GM12801 (cell line): ENCODE data around the gene ERC1.

Source experiments
- TF ChIP-seq, protein P1 (sequence below): IDR thresholded peaks from one replicate; pipeline ENCODE4 v1.5.1; 2011; ENCODE audit warnings: control low read depth; ENCODE audit not compliant: insufficient read length; ENCODE audit errors: extremely low read depth

The ERC1 gene

DNA sequence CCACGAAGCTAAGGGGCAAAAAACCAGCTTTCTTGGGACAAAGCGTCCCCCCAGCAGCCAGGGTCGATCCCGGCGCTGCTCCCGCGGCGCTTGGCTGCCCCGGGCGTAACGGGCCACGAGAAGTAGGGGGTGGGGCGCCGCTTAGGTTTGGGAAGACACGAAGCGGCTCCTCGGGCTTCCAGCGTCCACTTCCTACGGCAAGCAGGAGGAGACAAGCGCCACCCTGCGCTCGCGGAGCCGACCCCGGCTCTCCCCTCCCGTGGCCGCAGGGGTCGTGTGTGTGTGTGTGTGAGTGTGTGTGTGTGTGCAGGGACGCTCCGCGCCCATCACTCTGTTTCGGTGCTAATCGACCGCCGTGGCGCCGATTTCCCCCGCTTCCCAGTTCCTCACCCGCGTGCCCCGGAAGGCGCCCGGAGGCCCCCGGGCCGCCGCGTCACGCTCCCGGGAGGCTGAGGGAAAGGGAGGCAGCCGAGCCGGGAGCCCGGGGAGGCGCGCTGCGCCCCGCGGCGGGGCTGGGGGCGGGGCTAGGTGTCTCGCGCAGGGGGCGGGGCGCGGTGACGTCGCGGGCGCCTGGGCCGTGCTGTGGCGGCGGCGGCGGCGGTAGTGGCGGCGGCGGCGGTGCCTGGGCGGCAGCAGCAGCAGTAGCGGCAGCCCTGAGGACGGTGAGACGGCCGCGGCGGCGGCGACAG is at the start of gene ERC1:
TSS of gene ERC1 (plus strand) at position 563 of the 689 bp plus-strand sequence. CDS start 36,681 bp downstream, outside the sequence.
- TF ChIP-seq, protein P1, sequence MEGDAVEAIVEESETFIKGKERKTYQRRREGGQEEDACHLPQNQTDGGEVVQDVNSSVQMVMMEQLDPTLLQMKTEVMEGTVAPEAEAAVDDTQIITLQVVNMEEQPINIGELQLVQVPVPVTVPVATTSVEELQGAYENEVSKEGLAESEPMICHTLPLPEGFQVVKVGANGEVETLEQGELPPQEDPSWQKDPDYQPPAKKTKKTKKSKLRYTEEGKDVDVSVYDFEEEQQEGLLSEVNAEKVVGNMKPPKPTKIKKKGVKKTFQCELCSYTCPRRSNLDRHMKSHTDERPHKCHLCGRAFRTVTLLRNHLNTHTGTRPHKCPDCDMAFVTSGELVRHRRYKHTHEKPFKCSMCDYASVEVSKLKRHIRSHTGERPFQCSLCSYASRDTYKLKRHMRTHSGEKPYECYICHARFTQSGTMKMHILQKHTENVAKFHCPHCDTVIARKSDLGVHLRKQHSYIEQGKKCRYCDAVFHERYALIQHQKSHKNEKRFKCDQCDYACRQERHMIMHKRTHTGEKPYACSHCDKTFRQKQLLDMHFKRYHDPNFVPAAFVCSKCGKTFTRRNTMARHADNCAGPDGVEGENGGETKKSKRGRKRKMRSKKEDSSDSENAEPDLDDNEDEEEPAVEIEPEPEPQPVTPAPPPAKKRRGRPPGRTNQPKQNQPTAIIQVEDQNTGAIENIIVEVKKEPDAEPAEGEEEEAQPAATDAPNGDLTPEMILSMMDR: no peak

GRCh38 chr12:943051-943450 is 48.0 kb upstream of the ERC1 start:
- TF ChIP-seq, protein P1: no peak

GRCh38 chr12:944211-944610 is 46.8 kb upstream of the ERC1 start:
- TF ChIP-seq, protein P1: no peak

DNA sequence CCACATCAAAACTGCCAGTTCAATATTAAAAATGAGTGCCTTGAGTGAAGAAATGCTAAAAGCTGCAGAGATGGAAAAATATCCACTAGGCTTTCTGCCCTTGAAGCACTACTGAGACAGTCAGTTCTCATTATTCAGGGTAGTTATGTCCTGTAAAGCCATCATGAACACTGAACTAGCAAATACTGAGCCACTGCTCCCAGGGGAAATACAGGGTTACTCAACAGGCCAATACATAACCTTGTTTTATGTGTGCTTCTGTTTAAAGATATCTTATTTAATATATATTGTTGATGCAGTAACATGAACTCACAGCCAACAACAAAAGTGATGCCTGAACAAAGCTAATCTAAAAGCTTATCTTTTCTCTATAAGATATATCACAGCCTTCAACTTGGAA is 44.8 kb upstream of the ERC1 start:
- TF ChIP-seq, protein P1: no peak

GRCh38 chr12:946631-947030 is 44.4 kb upstream of the ERC1 start:
- TF ChIP-seq, protein P1: no peak

DNA sequence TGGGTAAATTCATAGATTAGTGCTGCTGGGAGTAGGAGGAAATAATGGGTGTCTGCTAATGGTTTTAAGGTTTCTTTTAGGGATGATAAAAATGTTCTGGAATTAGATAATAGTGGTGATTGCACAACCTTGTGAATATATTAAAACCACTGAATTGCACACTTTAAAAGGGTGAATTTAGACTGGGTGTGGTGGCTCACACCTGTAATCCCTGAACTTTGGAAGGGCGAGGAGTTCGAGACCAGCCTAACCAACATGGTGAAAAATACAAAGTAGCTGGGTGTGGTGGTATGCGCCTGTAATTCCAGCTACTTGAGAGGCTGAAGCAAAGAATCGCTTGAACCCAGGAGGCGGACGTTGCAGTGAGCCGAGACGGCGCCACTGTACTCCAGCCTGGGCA is 42.8 kb upstream of the ERC1 start:
- TF ChIP-seq, protein P1: no peak

- TF ChIP-seq, protein P1: no peak
Measured at GRCh38 chr12:949453-950191, 41.4 kb upstream of the ERC1 start, which contains the start of gene RAD52. RAD52 (minus strand) TSS chr12:949694; CDS start chr12:933058, 16,636 bp downstream.
